Renal cortical epithelial cell (primary cell): ENCODE measurements around the gene SLC19A2. TPM values are rescaled to one million over a fixed set of nuclear protein-coding genes. Genes with fewer than 3 reads are reported as not detected.

Source experiments
- total RNA-seq: library from RNA; depleted of rRNA; stranded (reverse); fragments of >200 nt; gene quantifications from 2 replicates; pipeline ENCODE4 v1.2.3, GENCODE V29; 2014

Gene SLC19A2
- total RNA-seq, 1 donor from 2014 or later = 11.9 TPM

Other genes with a start within 250 kb of the SLC19A2 start
- 41.7 and 70.7 TPM in 2 replicates for gene NME7, start 118.1 kb downstream of the SLC19A2 start, total RNA-seq
- gene BLZF1, start 117.7 kb downstream of the SLC19A2 start, total RNA-seq = 58.3 and 68.6 TPM in 2 replicates
- gene CCDC181, start 58.5 kb downstream of the SLC19A2 start, total RNA-seq = 3.8 and 6.0 TPM in 2 replicates
- gene F5, start 100.5 kb upstream of the SLC19A2 start, total RNA-seq = under 0.01 and 0.05 TPM in 2 replicates
- gene SELP, start 144.2 kb upstream of the SLC19A2 start, total RNA-seq = not detected in 2 replicates
- gene SELL, start 225.7 kb upstream of the SLC19A2 start, total RNA-seq = 0.25 TPM in 1 of 2 replicates, not detected in the other
- not detected in 2 replicates for gene SELE, start 248.1 kb upstream of the SLC19A2 start, total RNA-seq